Left lung (tissue), 14 donors: ENCODE results near the gene DAP3. TPM values are rescaled to one million over a fixed set of nuclear protein-coding genes. Genes with fewer than 3 reads are reported as not detected.
"Not testable (repeated sequence)": the region's sequence is repeated elsewhere in the genome, so short reads cannot be mapped to it uniquely, and the experiment has no call there.

Experiments used
- ATAC-seq: fragments of 200-7000 bp; cut with Tn5 transposase; one replicate; pipeline ENCODE4 v1.9.1; 2020; ENCODE audit warnings: moderate library complexity
- DNase-seq, 4 donors: peaks; one replicate each; pipeline ENCODE4 v3.0.0-alpha.2; 2013 to 2020
- H3K27ac ChIP-seq, 2 donors: fragments of 200-600 bp; sonication (generic) in 1 of 2; one replicate each; pipeline versions ENCODE4 v1.5.0 to v1.8.0; 2020 to 2021
- H3K27me3 ChIP-seq, 2 donors: fragments of 200-600 bp; sonication (generic) in 1 of 2; one replicate each; pipeline versions ENCODE4 v1.5.0 to v1.8.0; 2020 to 2021
- H3K36me3 ChIP-seq, 2 donors: fragments of 200-600 bp; sonication (generic) in 1 of 2; one replicate each; pipeline versions ENCODE4 v1.5.0 to v1.8.0; 2020 to 2021
- H3K4me1 ChIP-seq, 2 donors: fragments of 200-600 bp; one replicate each; pipeline ENCODE4 v1.8.0; 2021
- H3K4me3 ChIP-seq, 2 donors: fragments of 200-600 bp; sonication (generic) in 1 of 2; one replicate each; pipeline versions ENCODE4 v1.5.0 to v1.8.0; 2020 to 2021; ENCODE audit warnings: mild to moderate bottlenecking in 1 of 2
- H3K9me3 ChIP-seq, 2 donors: fragments of 200-600 bp; sonication (generic) in 1 of 2; one replicate each; pipeline versions ENCODE4 v1.5.0 to v1.8.0; 2020 to 2021
- intact Hi-C, 2 donors: fragments of 100-400 bp; cut with DNase I; formaldehyde crosslinking; loops; one replicate each; pipeline versions ENCODE4 v1.11.2 to v1.14.2; 2022
- long read RNA-seq, 12 donors: library from polyadenylated mRNA in 2 of 12; unstranded in 2 of 12; transcript quantifications; one replicate each; pipeline ENCODE4 v2.0.0 and lab custom pipeline, GENCODE V29; 2019 to 2026
- polyA plus RNA-seq, 6 donors: library from polyadenylated mRNA; unstranded; fragments of 120-200 nt; gene quantifications; one replicate each; pipeline ENCODE4 v1.2.1, GENCODE V29; 2013; ENCODE audit not compliant: insufficient read length in 6 of 6
- total RNA-seq, 2 donors: library from RNA; stranded (reverse); fragmentation: NEBNext Ultra II Directional; extraction: Animal tissue kit (Norgen Biotek cat#: 25700); gene quantifications; one replicate each; pipeline ENCODE4 v1.2.1, GENCODE V29; 2021
- TF ChIP-seq, protein P1 (sequence below), 2 donors: fragments of 200-600 bp; sonication (generic) in 1 of 2; IDR thresholded peaks; one replicate each; pipeline versions ENCODE4 v1.5.0 to v1.8.0; 2021; ENCODE audit warnings: antibody characterized with exemption in 2 of 2
- donor health status: DM: no; HTN: yes; CAD: no.
- donor health status: DM: no; HTN: no; CAD: no.

The DAP3 gene
- total RNA-seq, result 100 to 1,000 TPM in 1 of 2 donors, 10 to 100 TPM in 1; 71.7 to 102 TPM
- 100 to 1,000 TPM; 118 to 141 (median 126) TPM for polyA plus RNA-seq
- long read RNA-seq, donor 1, transcript DAP3-216 (2 exons, 679 nt), result major isoform, 26 of 64 reads
- long read RNA-seq, donor 1, transcript DAP3-202 (13 exons, 2,089 nt), result minor isoform, 16 of 64 reads
- long read RNA-seq, donor 1, partial matches to known transcripts, result 16 of 64 reads
- long read RNA-seq, donor 1, other reads (novel, unspliced or antisense), result 0 of 64 reads
- long read RNA-seq, donor 2, transcript DAP3-216 (2 exons, 679 nt), result major isoform, 14 of 100 reads
- long read RNA-seq, donor 2, transcript DAP3-209 (4 exons, 729 nt), result minor isoform, 6 of 100 reads
- long read RNA-seq, donor 2, transcript DAP3-202 (13 exons, 2,089 nt), result minor isoform, 12 of 100 reads
- long read RNA-seq, donor 2, partial matches to known transcripts, result 59 of 100 reads
- long read RNA-seq, donor 2, other reads (novel, unspliced or antisense), result 5 of 100 reads
- long read RNA-seq, donor 3, transcript DAP3-202 (13 exons, 2,089 nt), result minor isoform, 12 of 53 reads
- long read RNA-seq, donor 3, transcript DAP3-216 (2 exons, 679 nt), result major isoform, 20 of 53 reads
- long read RNA-seq, donor 3, transcript DAP3-201 (13 exons, 1,649 nt), result minor isoform, 5 of 53 reads
- long read RNA-seq, donor 3, partial matches to known transcripts, result 10 of 53 reads
- long read RNA-seq, donor 3, other reads (novel, unspliced or antisense), result 0 of 53 reads
- long read RNA-seq, donor 4, transcript DAP3-202 (13 exons, 2,089 nt), result major isoform, 24 of 48 reads
- long read RNA-seq, donor 4, transcript DAP3-201 (13 exons, 1,649 nt), result minor isoform, 6 of 48 reads
- long read RNA-seq, donor 4, partial matches to known transcripts, result 6 of 48 reads
- long read RNA-seq, donor 4, other reads (novel, unspliced or antisense), result 7 of 48 reads
- long read RNA-seq, donor 5, transcript DAP3-202 (13 exons, 2,089 nt), result minor isoform, 11 of 85 reads
- long read RNA-seq, donor 5, transcript DAP3-201 (13 exons, 1,649 nt), result minor isoform, 7 of 85 reads
- long read RNA-seq, donor 5, transcript DAP3-216 (2 exons, 679 nt), result major isoform, 25 of 85 reads
- long read RNA-seq, donor 5, partial matches to known transcripts, result 40 of 85 reads
- long read RNA-seq, donor 5, other reads (novel, unspliced or antisense), result 0 of 85 reads
- long read RNA-seq, donor 6, transcript DAP3-216 (2 exons, 679 nt), result minor isoform, 13 of 59 reads
- long read RNA-seq, donor 6, transcript DAP3-201 (13 exons, 1,649 nt), result minor isoform, 5 of 59 reads
- long read RNA-seq, donor 6, transcript DAP3-202 (13 exons, 2,089 nt), result major isoform, 14 of 59 reads
- long read RNA-seq, donor 6, partial matches to known transcripts, result 23 of 59 reads
- long read RNA-seq, donor 6, other reads (novel, unspliced or antisense), result 0 of 59 reads
- long read RNA-seq, donor 7, transcript DAP3-216 (2 exons, 679 nt), result major isoform, 10 of 34 reads
- long read RNA-seq, donor 7, transcript DAP3-202 (13 exons, 2,089 nt), result minor isoform, 9 of 34 reads
- long read RNA-seq, donor 7, transcript DAP3-201 (13 exons, 1,649 nt), result minor isoform, 5 of 34 reads
- long read RNA-seq, donor 7, partial matches to known transcripts, result 8 of 34 reads
- long read RNA-seq, donor 7, other reads (novel, unspliced or antisense), result 0 of 34 reads
- long read RNA-seq, donor 8, transcript DAP3-202 (13 exons, 2,089 nt), result minor isoform, 9 of 89 reads
- long read RNA-seq, donor 8, transcript DAP3-216 (2 exons, 679 nt), result major isoform, 18 of 89 reads
- long read RNA-seq, donor 8, partial matches to known transcripts, result 55 of 89 reads
- long read RNA-seq, donor 8, other reads (novel, unspliced or antisense), result 0 of 89 reads
- long read RNA-seq, donor 9, partial matches to known transcripts, result 0 of 1 reads
- long read RNA-seq, donor 9, other reads (novel, unspliced or antisense), result 0 of 1 reads
- long read RNA-seq, donor 10, transcript DAP3-202 (13 exons, 2,089 nt), result major isoform, 28 of 65 reads
- long read RNA-seq, donor 10, transcript DAP3-201 (13 exons, 1,649 nt), result minor isoform, 17 of 65 reads
- long read RNA-seq, donor 10, partial matches to known transcripts, result 5 of 65 reads
- long read RNA-seq, donor 10, other reads (novel, unspliced or antisense), result 10 of 65 reads
- long read RNA-seq, donor 11, transcript DAP3-216 (2 exons, 679 nt), result major isoform, 19 of 80 reads
- long read RNA-seq, donor 11, transcript DAP3-202 (13 exons, 2,089 nt), result minor isoform, 14 of 80 reads
- long read RNA-seq, donor 11, partial matches to known transcripts, result 43 of 80 reads
- long read RNA-seq, donor 11, other reads (novel, unspliced or antisense), result 0 of 80 reads
- long read RNA-seq, donor 12, transcript DAP3-216 (2 exons, 679 nt), result major isoform, 22 of 47 reads
- long read RNA-seq, donor 12, transcript DAP3-202 (13 exons, 2,089 nt), result minor isoform, 12 of 47 reads
- long read RNA-seq, donor 12, partial matches to known transcripts, result 8 of 47 reads
- long read RNA-seq, donor 12, other reads (novel, unspliced or antisense), result 0 of 47 reads

DNA sequence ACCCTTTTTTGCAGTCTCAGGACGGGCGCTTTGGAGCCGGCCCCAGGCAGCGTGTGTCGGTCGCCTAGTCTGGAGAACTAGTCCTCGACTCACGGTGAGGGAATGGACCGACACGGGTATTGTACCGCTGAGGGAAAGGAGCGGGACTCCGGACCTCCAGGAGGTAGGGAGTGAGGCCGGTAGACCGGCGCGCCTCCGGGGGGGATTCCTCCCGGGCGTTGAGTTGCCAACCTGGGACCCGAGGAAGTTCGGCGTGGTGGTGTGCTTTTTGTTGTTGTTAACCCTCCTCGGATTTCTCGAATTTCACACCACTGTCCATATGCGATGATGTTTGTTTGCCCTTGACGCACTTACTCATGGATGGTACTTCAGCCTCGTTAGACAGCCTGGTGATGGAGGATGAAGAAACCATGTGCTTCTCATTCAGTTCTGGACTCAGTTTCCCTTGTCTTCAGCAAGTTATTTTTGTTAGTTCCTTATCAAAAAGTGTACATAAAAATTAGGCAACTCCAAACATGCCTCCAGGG lies at the start of gene DAP3:
Gene DAP3 (plus strand): TSS at position 11 of the 527 bp plus-strand sequence. CDS start 20,689 bp downstream, outside the sequence.
- peak within 1 kb of the TSS; percentile 68 to 78 for H3K4me3 ChIP-seq
- H3K27me3 ChIP-seq, intact Hi-C loops, H3K9me3 ChIP-seq, DNase-seq: not testable (repeated sequence)
- peak within 1 kb of the TSS; percentile 96 to 98 for H3K27ac ChIP-seq
- peak; percentile 3 for ATAC-seq
- peaks cover 14 to 49% of the 10 kb centered on the region in 2 donors for H3K4me1 ChIP-seq
- peaks cover 0 to 27% of the 10 kb centered on the region in 2 donors for H3K36me3 ChIP-seq

DNA sequence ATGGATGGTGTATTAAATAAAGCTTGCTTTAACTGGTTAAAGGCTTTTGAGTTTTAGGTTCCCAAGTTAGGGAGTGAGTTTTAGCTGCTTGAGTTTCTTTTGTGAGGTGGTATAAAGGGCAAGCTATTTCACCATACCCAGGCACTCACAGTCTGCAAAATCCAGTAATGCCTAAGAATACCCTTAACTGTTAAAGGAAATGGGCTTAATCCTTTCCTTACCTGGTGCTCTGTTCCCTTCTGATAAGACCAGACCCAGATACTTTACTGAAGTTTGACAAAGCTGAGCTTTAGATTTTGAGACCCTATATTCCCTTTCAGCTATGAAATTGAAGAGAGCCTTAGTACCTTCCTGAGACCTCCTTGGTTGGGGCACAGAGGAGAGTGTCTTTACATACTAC lies 48.5 kb upstream of the DAP3 start:
- Histone ChIP-seq H3K4me1 (peaks cover 0 to 26% of the 10 kb centered on the region in 2 donors), H3K27me3 (no peaks in the 10 kb centered on the region), H3K27ac (no peak overlapping the region), H3K9me3 (peaks cover 0 to 22% of the 10 kb centered on the region in 2 donors), H3K4me3 (no peak overlapping the region), H3K36me3 (no peaks in the 10 kb centered on the region)
- ATAC-seq, result no peak
- intact Hi-C loops, result no loop called here
- no peak for DNase-seq
- TF ChIP-seq, protein P1, sequence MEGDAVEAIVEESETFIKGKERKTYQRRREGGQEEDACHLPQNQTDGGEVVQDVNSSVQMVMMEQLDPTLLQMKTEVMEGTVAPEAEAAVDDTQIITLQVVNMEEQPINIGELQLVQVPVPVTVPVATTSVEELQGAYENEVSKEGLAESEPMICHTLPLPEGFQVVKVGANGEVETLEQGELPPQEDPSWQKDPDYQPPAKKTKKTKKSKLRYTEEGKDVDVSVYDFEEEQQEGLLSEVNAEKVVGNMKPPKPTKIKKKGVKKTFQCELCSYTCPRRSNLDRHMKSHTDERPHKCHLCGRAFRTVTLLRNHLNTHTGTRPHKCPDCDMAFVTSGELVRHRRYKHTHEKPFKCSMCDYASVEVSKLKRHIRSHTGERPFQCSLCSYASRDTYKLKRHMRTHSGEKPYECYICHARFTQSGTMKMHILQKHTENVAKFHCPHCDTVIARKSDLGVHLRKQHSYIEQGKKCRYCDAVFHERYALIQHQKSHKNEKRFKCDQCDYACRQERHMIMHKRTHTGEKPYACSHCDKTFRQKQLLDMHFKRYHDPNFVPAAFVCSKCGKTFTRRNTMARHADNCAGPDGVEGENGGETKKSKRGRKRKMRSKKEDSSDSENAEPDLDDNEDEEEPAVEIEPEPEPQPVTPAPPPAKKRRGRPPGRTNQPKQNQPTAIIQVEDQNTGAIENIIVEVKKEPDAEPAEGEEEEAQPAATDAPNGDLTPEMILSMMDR (IDR thresholded peaks at IDR 0.05), result no peak

DNA sequence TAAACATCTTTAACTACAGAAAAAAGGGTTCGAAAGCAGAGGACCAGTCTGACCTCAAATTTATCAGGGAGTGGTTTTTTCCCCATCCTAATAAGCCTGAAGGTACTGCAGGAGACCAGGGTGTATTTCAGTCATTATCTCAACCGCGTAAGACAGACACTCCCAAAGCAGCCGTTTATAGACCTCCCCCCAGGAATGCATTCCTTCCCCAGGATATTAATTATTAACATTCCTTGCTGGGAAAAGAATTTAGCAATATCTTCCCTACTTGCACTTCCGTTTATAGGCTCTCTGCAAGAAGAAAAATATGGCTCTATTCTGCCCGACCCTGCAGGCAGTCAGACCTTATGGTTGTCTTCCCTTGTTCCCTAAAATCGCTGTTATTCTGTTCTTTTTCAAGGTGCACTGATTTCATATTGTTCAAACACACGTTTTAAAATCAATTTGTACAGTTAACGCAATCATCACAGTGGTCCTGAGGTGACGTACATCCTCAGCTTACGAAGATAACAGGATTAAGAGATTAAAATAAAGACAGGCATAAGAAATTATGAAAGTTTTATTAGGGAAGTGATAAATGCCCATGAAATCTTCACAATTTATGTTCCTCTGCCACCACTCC lies 46.2 kb upstream of the DAP3 start:
- peaks cover 0 to 22% of the 10 kb centered on the region in 2 donors for H3K9me3 ChIP-seq
- H3K4me1 ChIP-seq, result peaks cover 0 to 17% of the 10 kb centered on the region in 2 donors
- ATAC-seq, H3K4me3 ChIP-seq, DNase-seq, H3K27ac ChIP-seq, H3K27me3 ChIP-seq, H3K36me3 ChIP-seq, intact Hi-C loops: not testable (repeated sequence)

DNA sequence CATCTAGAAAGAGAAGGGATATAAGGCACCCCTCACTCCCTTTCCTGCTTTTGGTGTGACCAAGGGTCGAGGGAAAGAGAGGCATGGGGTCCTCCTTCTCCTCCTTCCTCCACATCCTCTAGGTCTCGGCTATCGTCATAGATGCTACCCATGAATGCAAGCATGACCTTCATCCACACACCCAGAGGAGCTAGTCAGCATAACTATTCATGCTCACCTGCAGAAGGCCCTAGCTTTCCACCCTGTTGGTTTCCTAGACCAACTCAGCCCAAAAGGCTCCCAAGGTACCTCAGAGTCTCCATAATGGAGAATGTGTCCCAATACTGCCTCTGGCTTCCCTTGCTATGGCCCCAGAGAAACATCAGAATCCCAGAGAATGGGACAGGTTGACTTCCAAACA lies 45.7 kb upstream of the DAP3 start:
- Histone ChIP-seq H3K9me3 (peaks cover 0 to 22% of the 10 kb centered on the region in 2 donors), H3K36me3 (no peaks in the 10 kb centered on the region), H3K27ac (no peak overlapping the region), H3K4me3 (no peak overlapping the region), H3K27me3 (no peaks in the 10 kb centered on the region), H3K4me1 (peaks cover 0 to 20% of the 10 kb centered on the region in 2 donors)
- no peak for DNase-seq
- no peak for ATAC-seq
- TF ChIP-seq, protein P1 (IDR thresholded peaks at IDR 0.05), result no peak
- intact Hi-C loops, result no loop called here
